Activated CD8-positive, alpha-beta memory T cell treated with anti-CD3 and anti-CD28 coated beads, Interleukin-2, amount 50 U/mL, for 1 hour (primary cell): ENCODE data around the gene GRID2.

Source experiments
- DNase-seq: peaks from one replicate; pipeline ENCODE4 v3.0.0-alpha.2; 2020; ENCODE audit errors: extremely low read depth

The GRID2 gene

DNA sequence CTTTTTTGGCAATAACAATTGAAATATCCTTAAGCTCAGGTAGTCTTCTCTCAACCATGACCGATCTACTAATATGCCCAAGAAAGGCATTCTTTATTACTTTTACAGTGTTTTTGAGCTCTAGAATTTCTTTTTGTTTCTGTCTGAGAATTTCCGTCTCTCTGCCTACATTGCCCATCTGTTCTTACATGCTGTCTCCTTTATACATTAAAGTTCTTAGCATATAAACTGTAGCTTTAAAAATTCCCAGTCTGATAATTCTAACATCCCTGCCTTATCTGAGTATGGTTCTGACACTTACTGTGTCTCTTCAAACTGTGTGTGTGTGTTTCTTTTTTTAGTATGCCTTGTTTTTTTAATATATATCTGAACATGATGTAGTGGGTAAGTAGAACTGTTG is 658.1 kb downstream of the GRID2 start:
- no peak for DNase-seq

DNA sequence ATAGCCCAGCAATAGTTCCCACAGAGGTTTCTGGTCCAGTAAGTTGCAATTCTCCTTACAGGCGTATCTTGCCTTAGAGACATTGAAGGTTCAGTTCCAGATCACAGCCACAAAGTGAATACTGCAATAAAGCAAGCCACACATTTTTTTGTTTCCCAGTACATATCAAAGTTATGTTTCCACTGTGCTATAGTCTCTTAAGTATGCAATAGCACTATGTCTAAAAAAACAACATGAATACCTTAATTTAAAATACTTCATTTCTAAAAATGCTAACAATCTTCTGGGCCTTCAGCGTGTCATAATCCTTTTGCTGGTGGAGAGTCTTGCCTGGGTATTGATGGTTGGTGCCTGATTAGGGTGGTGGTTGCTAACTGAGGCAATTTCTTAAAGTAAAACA is 659.1 kb downstream of the GRID2 start:
- no peak for DNase-seq

DNA sequence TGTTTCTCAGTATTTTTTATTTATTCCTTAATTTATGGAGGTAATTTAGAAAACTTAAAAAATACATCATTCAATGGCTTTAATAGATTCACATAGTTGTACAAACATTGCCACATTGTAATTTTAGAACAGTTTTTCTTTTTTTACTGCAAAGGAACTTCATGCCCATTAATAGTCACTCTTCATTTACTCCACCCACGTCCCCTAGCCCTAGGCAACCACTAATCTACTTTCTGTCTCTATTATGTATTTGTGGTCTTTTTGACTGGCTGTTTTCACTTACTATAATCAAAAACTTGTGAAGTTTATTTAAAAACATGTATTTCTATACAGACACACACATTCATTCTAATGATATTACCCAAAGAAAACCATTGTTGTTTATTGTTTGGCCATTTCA is 664.8 kb downstream of the GRID2 start:
- no peak for DNase-seq

DNA sequence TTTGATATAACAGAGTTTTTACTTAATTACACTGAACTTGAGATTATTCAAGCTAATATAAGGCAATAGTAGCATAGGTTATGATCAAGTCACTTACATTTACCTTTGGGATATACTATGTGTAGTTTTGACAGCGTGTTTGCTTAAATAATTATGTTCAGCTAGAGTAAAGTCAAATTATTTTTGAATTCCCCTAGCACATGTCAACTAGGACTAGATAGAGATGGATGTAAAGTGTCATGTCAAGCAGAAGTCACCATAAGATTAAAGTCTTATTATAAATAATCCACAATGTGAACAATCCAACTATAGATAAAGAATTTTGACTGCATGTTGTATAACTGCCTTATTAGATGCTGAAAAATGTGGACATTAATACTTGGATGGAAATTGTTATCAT is 665.2 kb downstream of the GRID2 start:
- DNase-seq: no peak

DNA sequence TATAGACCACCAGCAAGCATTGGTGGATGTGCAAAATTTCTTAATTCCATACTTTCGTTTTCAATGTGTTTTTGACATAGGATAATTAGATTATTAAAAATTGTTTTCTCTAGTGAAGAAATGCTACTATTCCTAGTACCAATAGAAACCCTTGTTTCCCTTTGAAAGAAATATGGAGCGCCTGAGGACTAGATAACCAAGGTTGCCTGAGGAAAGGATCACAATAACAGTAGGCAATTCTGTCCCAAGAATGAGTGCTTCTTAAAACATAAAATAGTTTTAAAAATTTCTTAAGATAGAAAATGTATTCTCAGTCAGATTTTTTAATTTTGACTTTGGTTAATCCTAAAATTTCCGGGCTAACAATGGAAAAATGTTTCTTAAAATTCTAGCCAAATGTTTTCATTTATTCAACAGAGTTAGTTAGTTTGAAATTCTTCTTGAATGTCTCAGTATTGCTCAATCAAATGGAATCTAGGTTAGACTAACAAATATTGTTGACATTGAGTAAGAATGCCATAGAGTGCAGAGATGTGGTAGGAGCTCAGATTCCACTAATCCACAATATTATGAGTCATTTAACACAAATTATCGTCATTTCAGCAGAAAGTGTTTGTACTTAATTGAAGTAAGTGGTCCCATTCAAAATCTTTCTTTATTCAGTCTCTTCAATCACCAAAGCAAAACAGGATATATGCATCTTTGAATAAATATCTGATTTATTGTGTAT is 666.0 kb downstream of the GRID2 start:
- DNase-seq: no peak

DNA sequence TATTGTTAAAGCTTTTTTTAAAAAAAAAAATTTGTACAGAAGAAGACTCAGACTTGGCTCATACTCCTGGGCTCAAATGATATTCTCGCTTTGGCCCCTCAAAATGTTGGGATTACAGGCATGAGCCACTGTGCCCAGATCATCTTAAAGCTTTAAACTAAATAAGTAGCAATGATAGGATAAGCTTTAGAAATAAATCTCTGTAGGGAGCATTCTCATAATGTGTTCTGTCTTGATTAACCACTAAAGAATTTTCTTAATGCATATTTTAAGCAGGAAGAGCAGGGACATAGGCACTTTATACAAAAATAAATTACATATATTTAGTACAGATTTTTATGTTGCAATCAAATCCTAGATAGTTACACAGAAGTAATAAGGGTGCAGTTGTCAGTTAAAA is 667.2 kb downstream of the GRID2 start:
- DNase-seq: no peak

DNA sequence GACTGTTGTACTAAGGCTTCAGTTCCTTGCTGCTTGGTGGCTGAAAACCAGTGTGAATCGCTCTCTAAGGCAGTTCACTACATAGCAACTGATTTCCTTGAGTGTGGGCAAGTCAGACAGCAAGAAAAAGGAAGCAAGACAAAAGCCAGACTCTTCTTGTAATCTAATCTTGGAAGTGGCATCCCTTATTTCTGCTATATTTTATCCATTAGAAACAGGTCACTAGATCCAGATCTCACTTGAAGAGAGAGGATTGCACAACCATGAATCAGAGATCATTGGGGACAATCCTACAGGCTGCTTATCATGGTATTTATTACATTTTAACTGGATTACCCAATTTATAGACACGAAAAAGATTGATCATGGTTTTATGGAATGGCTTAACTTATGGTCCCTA is 684.5 kb downstream of the GRID2 start:
- no peak for DNase-seq

DNA sequence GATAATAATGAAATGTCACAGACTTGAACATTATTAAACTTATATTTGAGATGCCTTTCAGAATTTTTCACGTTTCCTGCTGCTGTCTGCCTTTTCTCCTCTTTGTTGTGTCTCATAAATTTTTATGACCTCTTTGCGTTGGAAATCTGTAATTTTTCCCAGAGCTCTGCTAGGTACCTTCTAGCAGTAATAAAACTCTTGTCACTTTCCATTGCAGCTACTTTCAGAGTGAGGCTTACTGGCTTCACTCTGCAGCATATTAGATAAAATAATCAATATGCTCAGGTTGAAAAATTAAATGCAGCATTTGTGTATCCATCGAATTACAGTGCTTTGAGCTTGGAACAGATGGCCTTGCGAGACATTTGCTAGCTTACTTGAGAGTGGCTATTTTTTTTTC is 689.0 kb downstream of the GRID2 start:
- no peak for DNase-seq

DNA sequence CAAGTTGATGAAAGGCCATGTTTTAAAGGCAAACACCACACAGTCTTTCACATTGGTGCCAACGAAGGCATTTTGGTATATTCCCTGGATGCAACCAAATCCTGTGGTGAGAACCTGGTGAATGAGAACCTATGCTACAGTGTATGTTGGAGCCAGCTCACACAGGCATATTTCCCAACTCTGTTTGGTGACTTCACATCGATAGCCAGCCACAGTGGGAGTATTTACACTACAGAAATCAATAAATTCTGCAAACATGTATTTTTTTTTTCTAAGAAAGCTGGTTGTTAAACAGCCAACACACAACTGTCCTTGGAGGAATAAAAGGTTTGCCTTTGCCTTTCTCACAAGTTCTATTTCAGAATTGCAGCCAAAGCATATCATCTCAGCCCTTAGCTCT is 691.0 kb downstream of the GRID2 start:
- DNase-seq: no peak

DNA sequence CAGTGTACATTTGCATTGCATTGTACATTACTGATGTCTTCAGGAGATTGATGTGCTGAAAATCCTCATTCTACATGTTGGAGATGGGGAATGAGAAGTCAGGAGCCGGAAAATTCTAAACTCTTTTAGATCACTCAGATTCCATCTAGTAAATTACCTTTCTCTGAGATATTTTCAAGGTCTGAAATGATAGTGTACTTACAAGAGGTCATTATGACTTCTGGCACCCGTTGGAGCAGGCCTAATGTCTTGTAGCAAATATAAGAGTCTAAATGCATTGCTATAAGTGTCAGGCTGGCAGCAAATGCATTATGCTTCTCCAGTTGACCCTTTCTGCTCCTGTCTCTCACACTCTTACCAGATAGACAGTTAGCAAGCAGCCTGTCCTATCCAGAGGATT is 692.8 kb downstream of the GRID2 start:
- no peak for DNase-seq

DNA sequence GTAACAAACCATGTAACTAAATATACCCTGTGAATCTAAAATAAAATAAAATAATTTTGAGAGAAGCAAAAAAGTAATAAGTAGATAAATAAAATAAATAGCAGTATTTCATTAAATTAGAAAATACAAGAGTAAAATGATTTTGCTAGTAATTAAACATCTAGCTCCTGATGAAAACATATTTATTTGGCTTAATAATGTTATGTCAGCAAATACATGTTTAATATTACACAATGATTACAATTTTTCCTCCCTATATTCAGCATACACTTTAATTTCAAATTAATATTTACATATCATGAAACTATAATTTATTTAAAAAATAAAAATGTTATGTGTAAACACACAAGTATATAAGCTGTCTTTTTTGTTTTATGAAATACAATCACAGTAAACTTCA is 697.1 kb downstream of the GRID2 start:
- no peak for DNase-seq

DNA sequence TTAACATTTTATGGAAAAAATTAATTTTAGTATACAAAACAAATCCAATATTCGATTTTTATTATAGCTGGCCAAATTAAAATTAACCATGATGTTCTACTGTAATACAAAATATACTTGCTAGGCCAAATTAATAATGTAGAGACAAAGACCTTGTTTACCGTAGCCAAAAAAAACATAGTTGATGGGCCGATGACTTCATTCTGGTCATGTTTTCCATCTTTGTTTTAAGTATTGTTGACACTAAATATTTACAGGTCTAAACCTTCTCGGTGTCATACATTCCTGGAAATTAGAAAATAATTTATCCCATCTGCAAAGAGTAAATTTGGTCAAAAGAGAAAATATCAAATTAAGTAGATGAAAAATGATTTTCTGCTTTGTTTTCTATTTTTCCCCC is 698.5 kb downstream of the GRID2 start:
- DNase-seq: no peak

DNA sequence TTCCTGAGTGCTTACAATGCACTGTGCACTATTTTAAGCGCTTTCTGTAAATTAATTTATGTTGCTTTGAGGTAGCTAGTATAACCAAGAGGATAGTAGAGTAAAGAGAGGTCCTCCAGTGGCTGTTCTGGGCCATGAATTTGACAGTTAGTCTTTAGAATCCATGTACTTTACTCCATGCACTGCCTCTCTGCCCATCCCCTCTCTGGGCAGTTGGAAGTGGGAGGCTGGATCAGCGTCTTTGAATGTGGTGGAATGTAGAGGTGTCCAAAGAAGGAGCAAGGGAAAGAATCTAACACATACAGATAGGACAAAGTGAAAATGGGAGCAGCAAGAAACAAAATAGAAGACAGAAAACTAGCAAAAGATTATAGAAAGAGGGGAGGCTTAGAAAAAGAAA is 712.6 kb downstream of the GRID2 start:
- DNase-seq: no peak

DNA sequence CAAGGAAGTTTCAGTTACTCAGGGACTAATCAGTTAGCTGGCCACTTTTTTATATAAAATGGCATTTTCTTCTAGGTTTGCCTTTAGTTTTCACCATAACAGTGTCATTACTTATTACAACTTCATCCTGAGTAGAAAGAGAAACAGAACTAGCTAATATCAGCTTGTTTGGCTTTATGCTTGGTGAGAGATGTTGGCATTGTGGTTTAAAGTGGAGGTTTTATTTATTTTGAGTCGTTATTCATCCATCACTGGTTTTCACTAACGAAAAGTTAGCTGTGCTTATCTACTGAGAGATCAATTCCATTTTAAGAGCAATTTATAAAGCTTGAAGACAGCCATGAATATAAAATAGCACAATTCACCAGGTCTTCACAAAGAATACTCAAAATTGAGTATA is 714.5 kb downstream of the GRID2 start:
- DNase-seq: no peak

DNA sequence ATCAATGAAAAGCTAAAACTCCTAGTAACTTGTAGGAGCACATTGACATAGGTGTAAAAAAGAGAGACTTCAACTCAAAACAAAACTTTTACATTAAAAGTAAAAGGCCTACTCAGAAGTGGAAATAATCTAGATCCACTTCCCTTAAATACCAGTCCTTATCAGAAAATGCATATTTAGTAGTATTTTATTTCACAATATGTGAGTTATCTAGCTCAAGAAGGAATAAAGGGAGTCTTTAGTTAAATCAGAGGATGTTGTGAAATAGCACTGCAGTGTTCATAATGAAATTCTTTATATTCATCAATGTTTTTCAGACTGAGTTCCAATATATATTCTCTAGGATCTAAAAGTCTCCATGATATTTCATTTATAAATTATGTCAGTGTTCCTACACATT is 715.0 kb downstream of the GRID2 start:
- DNase-seq: no peak

DNA sequence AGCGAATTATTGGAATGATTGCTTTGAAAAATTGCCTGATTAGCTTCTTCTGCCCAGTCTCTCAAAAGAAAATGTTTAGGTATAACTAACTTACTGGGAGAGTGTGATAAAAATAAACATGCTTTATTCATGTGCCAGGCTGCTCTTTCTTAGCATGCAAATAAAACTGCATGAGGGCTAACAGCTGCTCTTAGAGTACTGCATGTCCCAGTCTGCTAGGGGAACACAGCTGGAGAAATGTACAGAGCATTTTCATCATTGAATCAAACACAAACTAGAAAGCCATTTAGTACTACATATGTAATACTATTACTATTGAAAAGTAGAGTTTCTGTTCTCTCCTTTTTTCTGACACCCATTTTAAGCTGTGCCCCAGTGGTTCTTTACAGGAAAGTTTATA is 726.0 kb downstream of the GRID2 start:
- DNase-seq: no peak

DNA sequence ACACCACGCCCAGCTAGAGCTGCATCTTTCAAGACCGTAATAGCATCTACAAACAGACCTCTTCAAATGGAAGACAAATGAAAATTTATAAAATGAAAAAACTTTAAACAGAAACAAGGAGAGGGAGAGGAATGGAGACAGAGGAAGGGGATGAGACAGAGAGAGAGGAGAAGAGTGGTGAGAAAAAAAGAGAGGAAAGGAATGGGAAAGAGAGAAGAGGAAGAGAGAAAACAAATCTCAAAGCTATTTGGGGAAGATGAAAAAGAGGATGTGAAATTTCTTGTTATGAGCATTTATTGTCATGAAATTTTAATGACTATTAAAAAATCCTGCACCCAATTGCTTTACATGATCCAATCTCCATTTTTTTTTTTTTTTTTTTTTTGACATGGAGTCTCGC is 726.9 kb downstream of the GRID2 start:
- no peak for DNase-seq

DNA sequence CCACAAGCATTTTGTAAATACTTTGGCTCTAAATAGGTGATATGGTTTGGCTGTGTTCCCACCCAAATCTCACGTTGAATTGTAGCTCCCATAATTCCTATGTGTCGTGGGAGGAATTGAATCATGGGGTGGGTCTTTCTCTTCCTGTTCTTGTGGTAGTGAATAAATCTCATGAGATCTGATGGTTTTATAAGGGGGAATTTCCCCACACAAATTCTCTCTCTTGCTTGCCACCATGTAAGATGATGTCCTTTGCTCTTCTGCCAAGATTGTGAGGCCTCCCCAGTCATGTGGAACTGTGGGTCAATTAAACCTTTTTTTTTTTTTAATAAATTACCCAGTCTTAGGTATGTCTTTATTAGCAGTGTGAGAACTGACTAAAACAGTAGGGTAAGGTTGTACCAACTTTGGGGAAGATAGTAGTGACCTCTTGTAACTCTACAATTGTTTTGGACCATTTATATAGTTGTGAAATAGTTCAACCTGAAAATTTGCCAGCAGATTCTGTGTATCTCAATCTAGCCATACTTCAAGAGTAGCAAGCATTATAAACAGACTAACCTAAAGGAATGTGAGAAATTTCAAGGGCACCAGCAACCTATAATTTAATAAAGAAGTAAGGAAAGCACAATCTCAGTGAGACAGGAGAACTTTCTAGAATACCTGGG is 727.8 kb downstream of the GRID2 start:
- no peak for DNase-seq

DNA sequence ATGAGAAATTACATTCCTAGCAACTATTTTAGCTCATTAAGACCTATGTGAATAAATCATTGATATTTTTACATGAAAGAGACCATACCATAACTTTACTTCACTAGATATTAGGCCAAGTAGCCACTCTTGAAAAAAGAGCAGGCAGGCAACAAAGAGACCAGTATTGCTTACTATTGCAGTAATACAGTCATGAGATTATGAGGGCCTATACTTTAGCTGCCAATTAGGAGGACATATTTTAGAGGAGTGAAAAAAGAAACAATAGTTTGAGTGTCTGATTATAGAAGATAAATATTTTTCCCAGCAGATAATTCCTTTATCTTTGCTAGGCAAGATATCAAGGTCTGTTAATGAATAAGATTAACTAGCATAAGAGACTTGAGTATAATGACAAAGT is 739.0 kb downstream of the GRID2 start:
- DNase-seq: no peak

DNA sequence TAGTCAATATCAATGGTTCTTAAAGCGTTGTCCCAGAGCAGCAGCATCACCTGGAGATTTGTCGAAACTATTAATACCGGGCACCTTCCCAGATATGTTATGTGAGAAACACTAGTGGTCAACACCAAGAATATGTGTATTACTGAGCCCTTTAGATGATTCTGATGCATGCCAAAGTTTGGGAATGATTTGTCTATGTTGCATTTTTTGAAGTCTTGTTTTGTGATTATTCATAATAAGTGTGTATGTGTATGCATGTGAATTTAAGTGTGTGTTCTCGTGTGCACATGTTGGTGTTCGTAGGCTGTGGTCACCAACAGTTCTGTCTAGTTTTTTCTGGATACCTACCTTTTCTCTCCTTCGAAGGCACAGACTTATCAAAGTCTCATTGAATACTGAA is 749.4 kb downstream of the GRID2 start:
- DNase-seq: no peak

DNA sequence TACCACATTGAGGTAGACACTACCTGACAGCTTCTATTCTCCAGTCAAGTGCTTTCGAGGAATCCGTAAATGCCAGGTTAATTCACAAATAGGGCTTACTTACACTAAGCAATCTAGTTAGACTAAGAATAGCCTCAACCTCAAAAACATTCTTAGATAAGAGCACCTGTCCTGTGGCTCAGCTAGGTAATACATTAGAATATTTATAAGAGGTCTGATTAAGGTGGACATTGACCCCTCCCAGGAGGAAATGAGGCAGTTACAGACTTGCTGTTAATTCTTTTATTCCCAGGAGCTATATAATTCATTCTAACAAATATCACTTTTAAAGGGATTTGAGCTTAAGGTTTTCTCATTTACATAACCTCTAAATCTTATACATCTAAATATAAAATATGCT is 758.1 kb downstream of the GRID2 start:
- no peak for DNase-seq

DNA sequence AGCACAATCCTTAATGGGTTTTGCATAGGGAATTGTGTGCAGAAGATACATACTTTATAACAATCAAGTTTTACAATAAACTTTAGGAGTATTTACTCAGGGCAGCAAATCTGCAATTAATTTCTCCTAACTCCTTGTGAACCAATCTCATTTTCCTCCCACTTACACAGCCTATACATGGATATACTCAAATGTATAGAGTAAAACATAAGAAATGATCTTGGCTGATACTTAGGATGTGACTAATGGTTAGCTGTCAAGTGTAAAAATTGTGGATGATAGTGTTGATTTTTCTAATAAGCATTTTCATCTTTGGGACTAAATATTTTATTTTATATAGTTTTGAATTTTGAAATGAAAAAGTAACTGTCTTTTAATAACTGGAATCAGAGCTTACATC is 759.6 kb downstream of the GRID2 start:
- no peak for DNase-seq

DNA sequence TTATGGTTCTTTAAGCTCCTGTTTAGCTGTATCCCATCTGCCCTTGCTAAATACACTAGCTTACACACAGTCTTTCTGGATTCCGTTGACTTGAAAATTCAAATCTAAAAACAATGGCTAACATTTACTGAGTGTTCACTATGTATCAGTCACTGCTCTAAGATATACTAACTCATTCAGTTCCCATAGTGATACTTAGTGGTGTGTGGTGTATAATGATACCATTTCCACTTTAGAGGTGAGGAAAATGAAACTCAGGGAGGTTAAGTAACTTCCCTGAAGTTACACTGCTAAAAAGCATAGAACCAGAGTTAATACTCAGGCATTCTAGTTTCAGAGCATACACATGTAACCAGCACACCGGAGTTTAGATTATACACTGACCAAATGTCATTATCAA is 762.0 kb downstream of the GRID2 start:
- no peak for DNase-seq

DNA sequence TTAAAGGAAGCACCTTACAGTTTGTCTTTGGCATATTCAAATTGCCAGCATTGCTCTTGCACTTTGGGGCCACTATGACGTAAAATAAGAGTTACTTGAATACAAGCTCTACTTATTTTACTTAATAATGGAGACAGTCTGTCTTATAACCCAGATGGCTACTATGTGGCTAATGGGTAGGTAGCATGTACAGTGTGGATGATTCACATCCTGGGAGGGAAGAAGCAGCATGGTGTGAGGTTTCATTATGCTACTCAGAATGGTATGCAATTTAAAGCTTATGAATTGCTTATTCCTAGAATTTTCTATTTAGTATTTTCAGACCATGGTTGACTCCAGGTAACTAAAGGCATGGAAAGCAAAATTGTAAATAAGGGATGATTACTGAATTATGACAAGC is 763.0 kb downstream of the GRID2 start:
- no peak for DNase-seq
